Measurements from ENCODE around the gene TM4SF5.

Gene TM4SF5

GRCh38 chr17:4748686-4749085 is 23.0 kb upstream of the TM4SF5 start:
- Histone ChIP-seq H3K36me3 (ENCODE audit: insufficient read depth, low read length) (no peaks in the 10 kb centered on the region), H3K27ac (ENCODE audit: low read depth, low read length) (no peak overlapping the region), H3K4me3 (ENCODE audit: low read depth, low read length) (no peak overlapping the region), H3K4me1 (ENCODE audit: control insufficient read depth, insufficient read depth, low read length, unreplicated experiment) (no peaks in the 10 kb centered on the region), H2AFZ (ENCODE audit: low read length, unreplicated experiment) (no peak overlapping the region), H3K79me2 (ENCODE audit: control insufficient read depth, insufficient read depth, low read length, unreplicated experiment) (no peaks in the 10 kb centered on the region), H3K27me3 (ENCODE audit: insufficient read depth, low read length) (peaks cover 30% of the 10 kb centered on the region)

GRCh38 chr17:4750606-4751005 is 21.1 kb upstream of the TM4SF5 start:
- no peak overlapping the region for H2AFZ ChIP-seq (ENCODE audit: low read length, unreplicated experiment)
- H3K27me3 ChIP-seq (ENCODE audit: insufficient read depth, low read length): peaks cover 39% of the 10 kb centered on the region
- no peak overlapping the region for H3K4me3 ChIP-seq (ENCODE audit: low read depth, low read length)
- no peaks in the 10 kb centered on the region for H3K36me3 ChIP-seq (ENCODE audit: insufficient read depth, low read length)
- H3K79me2 ChIP-seq (ENCODE audit: control insufficient read depth, insufficient read depth, low read length, unreplicated experiment): no peaks in the 10 kb centered on the region
- no peak overlapping the region for H3K27ac ChIP-seq (ENCODE audit: low read depth, low read length)
- H3K4me1 ChIP-seq (ENCODE audit: control insufficient read depth, insufficient read depth, low read length, unreplicated experiment): no peaks in the 10 kb centered on the region

- Histone ChIP-seq H3K79me2 (ENCODE audit: control insufficient read depth, insufficient read depth, low read length, unreplicated experiment) (no peaks in the 10 kb centered on the region), H3K4me3 (ENCODE audit: low read depth, low read length) (no peak overlapping the region), H2AFZ (ENCODE audit: low read length, unreplicated experiment) (no peak overlapping the region), H3K4me1 (ENCODE audit: control insufficient read depth, insufficient read depth, low read length, unreplicated experiment) (no peaks in the 10 kb centered on the region), H3K27ac (ENCODE audit: low read depth, low read length) (no peak overlapping the region), H3K36me3 (ENCODE audit: insufficient read depth, low read length) (no peaks in the 10 kb centered on the region), H3K27me3 (ENCODE audit: insufficient read depth, low read length) (peaks cover 36% of the 10 kb centered on the region)
These were observed 19.8 kb upstream of the TM4SF5 start for GRCh38 chr17:4751932-4752331.

GRCh38 chr17:4753392-4753791 is 18.3 kb upstream of the TM4SF5 start:
- peaks cover 42% of the 10 kb centered on the region for H3K27me3 ChIP-seq (ENCODE audit: insufficient read depth, low read length)
- H3K4me3 ChIP-seq (ENCODE audit: low read depth, low read length): no peak overlapping the region
- no peaks in the 10 kb centered on the region for H3K36me3 ChIP-seq (ENCODE audit: insufficient read depth, low read length)
- no peaks in the 10 kb centered on the region for H3K79me2 ChIP-seq (ENCODE audit: control insufficient read depth, insufficient read depth, low read length, unreplicated experiment)
- H3K4me1 ChIP-seq (ENCODE audit: control insufficient read depth, insufficient read depth, low read length, unreplicated experiment): no peaks in the 10 kb centered on the region
- no peak overlapping the region for H3K27ac ChIP-seq (ENCODE audit: low read depth, low read length)
- no peak overlapping the region for H2AFZ ChIP-seq (ENCODE audit: low read length, unreplicated experiment)

GRCh38 chr17:4759776-4760236 is 11.9 kb upstream of the TM4SF5 start:
- H3K27ac ChIP-seq (ENCODE audit: low read depth, low read length): no peak overlapping the region
- no peaks in the 10 kb centered on the region for H3K36me3 ChIP-seq (ENCODE audit: insufficient read depth, low read length)
- no peaks in the 10 kb centered on the region for H3K79me2 ChIP-seq (ENCODE audit: control insufficient read depth, insufficient read depth, low read length, unreplicated experiment)
- H3K4me1 ChIP-seq (ENCODE audit: control insufficient read depth, insufficient read depth, low read length, unreplicated experiment): no peaks in the 10 kb centered on the region
- H2AFZ ChIP-seq (ENCODE audit: low read length, unreplicated experiment): no peak overlapping the region
- H3K4me3 ChIP-seq (ENCODE audit: low read depth, low read length): no peak overlapping the region
- peaks cover 16% of the 10 kb centered on the region for H3K27me3 ChIP-seq (ENCODE audit: insufficient read depth, low read length)

- H3K79me2 ChIP-seq (ENCODE audit: control insufficient read depth, insufficient read depth, low read length, unreplicated experiment): no peaks in the 10 kb centered on the region
- H3K27ac ChIP-seq (ENCODE audit: low read depth, low read length): no peak overlapping the region
- no peaks in the 10 kb centered on the region for H3K4me1 ChIP-seq (ENCODE audit: control insufficient read depth, insufficient read depth, low read length, unreplicated experiment)
- no peak overlapping the region for H3K4me3 ChIP-seq (ENCODE audit: low read depth, low read length)
- no peak overlapping the region for H2AFZ ChIP-seq (ENCODE audit: low read length, unreplicated experiment)
- H3K36me3 ChIP-seq (ENCODE audit: insufficient read depth, low read length): no peaks in the 10 kb centered on the region
- H3K27me3 ChIP-seq (ENCODE audit: insufficient read depth, low read length): no peaks in the 10 kb centered on the region
These were observed 7.1 kb upstream of the TM4SF5 start for GRCh38 chr17:4764595-4764994.

- Histone ChIP-seq H3K4me3 (ENCODE audit: low read depth, low read length) (no peak overlapping the region), H3K4me1 (ENCODE audit: control insufficient read depth, insufficient read depth, low read length, unreplicated experiment) (peaks cover 4% of the 10 kb centered on the region), H3K79me2 (ENCODE audit: control insufficient read depth, insufficient read depth, low read length, unreplicated experiment) (no peaks in the 10 kb centered on the region), H3K27ac (ENCODE audit: low read depth, low read length) (no peak overlapping the region), H2AFZ (ENCODE audit: low read length, unreplicated experiment) (no peak overlapping the region), H3K36me3 (ENCODE audit: insufficient read depth, low read length) (no peaks in the 10 kb centered on the region), H3K27me3 (ENCODE audit: insufficient read depth, low read length) (no peaks in the 10 kb centered on the region)
These were observed 5.5 kb upstream of the TM4SF5 start for GRCh38 chr17:4766201-4766600.

- Histone ChIP-seq H3K27ac (ENCODE audit: low read depth, low read length) (no peak overlapping the region), H3K4me1 (ENCODE audit: control insufficient read depth, insufficient read depth, low read length, unreplicated experiment) (peaks cover 4% of the 10 kb centered on the region), H3K4me3 (ENCODE audit: low read depth, low read length) (no peak overlapping the region), H3K27me3 (ENCODE audit: insufficient read depth, low read length) (peaks cover 2% of the 10 kb centered on the region; the same call in 1 of the 2 replicates), H3K79me2 (ENCODE audit: control insufficient read depth, insufficient read depth, low read length, unreplicated experiment) (no peaks in the 10 kb centered on the region), H3K36me3 (ENCODE audit: insufficient read depth, low read length) (no peaks in the 10 kb centered on the region), H2AFZ (ENCODE audit: low read length, unreplicated experiment) (no peak overlapping the region)
These were observed 5.0 kb upstream of the TM4SF5 start for GRCh38 chr17:4766723-4767122.

GRCh38 chr17:4768298-4768697 is 3.4 kb upstream of the TM4SF5 start:
- Histone ChIP-seq H3K27ac (ENCODE audit: low read depth, low read length) (no peak overlapping the region), H3K79me2 (ENCODE audit: control insufficient read depth, insufficient read depth, low read length, unreplicated experiment) (no peaks in the 10 kb centered on the region), H3K4me1 (ENCODE audit: control insufficient read depth, insufficient read depth, low read length, unreplicated experiment) (peaks cover 4% of the 10 kb centered on the region), H3K27me3 (ENCODE audit: insufficient read depth, low read length) (peaks cover 14% of the 10 kb centered on the region), H3K4me3 (ENCODE audit: low read depth, low read length) (no peak overlapping the region), H3K36me3 (ENCODE audit: insufficient read depth, low read length) (no peaks in the 10 kb centered on the region), H2AFZ (ENCODE audit: low read length, unreplicated experiment) (no peak overlapping the region)

GRCh38 chr17:4769628-4770027 is 2.1 kb upstream of the TM4SF5 start:
- H3K27me3 ChIP-seq (ENCODE audit: insufficient read depth, low read length): peaks cover 20% of the 10 kb centered on the region
- H2AFZ ChIP-seq (ENCODE audit: low read length, unreplicated experiment): no peak overlapping the region
- no peak overlapping the region for H3K27ac ChIP-seq (ENCODE audit: low read depth, low read length)
- H3K4me1 ChIP-seq (ENCODE audit: control insufficient read depth, insufficient read depth, low read length, unreplicated experiment): peaks cover 4% of the 10 kb centered on the region
- H3K36me3 ChIP-seq (ENCODE audit: insufficient read depth, low read length): no peaks in the 10 kb centered on the region
- H3K4me3 ChIP-seq (ENCODE audit: low read depth, low read length): no peak overlapping the region
- no peaks in the 10 kb centered on the region for H3K79me2 ChIP-seq (ENCODE audit: control insufficient read depth, insufficient read depth, low read length, unreplicated experiment)

- Histone ChIP-seq H3K4me1 (ENCODE audit: control insufficient read depth, insufficient read depth, low read length, unreplicated experiment) (peaks cover 4% of the 10 kb centered on the region), H3K4me3 (ENCODE audit: low read depth, low read length) (no peak overlapping the region), H3K79me2 (ENCODE audit: control insufficient read depth, insufficient read depth, low read length, unreplicated experiment) (no peaks in the 10 kb centered on the region), H3K36me3 (ENCODE audit: insufficient read depth, low read length) (no peaks in the 10 kb centered on the region), H3K27ac (ENCODE audit: low read depth, low read length) (no peak overlapping the region), H3K27me3 (ENCODE audit: insufficient read depth, low read length) (peaks cover 20% of the 10 kb centered on the region), H2AFZ (ENCODE audit: low read length, unreplicated experiment) (no peak overlapping the region)
These were observed 538 bp downstream of the TM4SF5 start for GRCh38 chr17:4772235-4772613.
